SK-N-SH treated with all-trans-retinoic acid at 6 μM for 48 hours (cell line): Measurements from ENCODE around the gene RNASEH1.

Source experiments
- ATAC-seq: fragments of 200-7000 bp; cut with Tn5 transposase; 3 replicates; pipeline ENCODE4 v1.9.1; 2020; ENCODE audit warnings: mild to moderate bottlenecking, moderate library complexity
- ARNTL ChIP-seq: fragments of 450-650 bp; formaldehyde crosslinking; IDR thresholded peaks from 2 replicates; pipeline ENCODE4 v1.5.0; 2020; ENCODE audit warnings: low read depth, mild to moderate bottlenecking, moderate library complexity, borderline replicate concordance
- BACH2 ChIP-seq: fragments of 250-450 bp; sonication (Bioruptor Pico); IDR thresholded peaks from 2 replicates; pipeline ENCODE4 v1.9.0; 2021; ENCODE audit warnings: mild to moderate bottlenecking, borderline replicate concordance
- CREB5 ChIP-seq: fragments of 250-450 bp; sonication (Bioruptor Pico); IDR thresholded peaks from 2 replicates; pipeline ENCODE4 v1.5.1; 2020; ENCODE audit warnings: low read depth, mild to moderate bottlenecking, moderate library complexity
- CSDC2 ChIP-seq: fragments of 250-450 bp; sonication (Bioruptor Pico); IDR thresholded peaks from 2 replicates; pipeline ENCODE4 v1.5.0; 2020; ENCODE audit warnings: mild to moderate bottlenecking, moderate library complexity
- CSRNP3 ChIP-seq: fragments of 250-450 bp; sonication (Bioruptor Pico); IDR thresholded peaks from 2 replicates; pipeline ENCODE4 v1.5.1; 2021; ENCODE audit warnings: mild to moderate bottlenecking, moderate library complexity
- ESRRG ChIP-seq: fragments of 250-450 bp; sonication (Bioruptor Pico); IDR thresholded peaks from 2 replicates; pipeline ENCODE4 v1.6.1; 2021; ENCODE audit warnings: mild to moderate bottlenecking
- ISL1 ChIP-seq: fragments of 250-450 bp; sonication (Bioruptor Pico); IDR thresholded peaks from 2 replicates; pipeline ENCODE4 v2.1.2; 2022; ENCODE audit warnings: mild to moderate bottlenecking, moderate library complexity
- OSR1 ChIP-seq: fragments of 250-450 bp; sonication (Bioruptor Pico); IDR thresholded peaks from 2 replicates; pipeline ENCODE4 v1.8.0; 2022; ENCODE audit warnings: moderate library complexity, mild to moderate bottlenecking, inconsistent platforms
- PATZ1 ChIP-seq: fragments of 250-450 bp; sonication (Bioruptor Pico); IDR thresholded peaks from 2 replicates; pipeline ENCODE4 v1.8.0; 2020; ENCODE audit warnings: mild to moderate bottlenecking, moderate library complexity, borderline replicate concordance
- POU6F1 ChIP-seq: fragments of 250-450 bp; sonication (Bioruptor Pico); IDR thresholded peaks from 2 replicates; pipeline ENCODE4 v1.8.0; 2021; ENCODE audit warnings: low read depth, mild to moderate bottlenecking, moderate library complexity, borderline replicate concordance
- PPARA ChIP-seq: fragments of 250-450 bp; sonication (Bioruptor Pico); IDR thresholded peaks from 2 replicates; pipeline ENCODE4 v1.5.0; 2020; ENCODE audit warnings: mild to moderate bottlenecking, borderline replicate concordance
- RARB ChIP-seq: fragments of 250-450 bp; sonication (Bioruptor Pico); IDR thresholded peaks from 2 replicates; pipeline ENCODE4 v1.8.0; 2021; ENCODE audit warnings: mild to moderate bottlenecking, moderate library complexity
- SNAI2 ChIP-seq: fragments of 250-450 bp; sonication (Bioruptor Pico); IDR thresholded peaks from 2 replicates; pipeline ENCODE4 v1.5.0; 2020; ENCODE audit warnings: mild to moderate bottlenecking, moderate library complexity
- TCF4 ChIP-seq: fragments of 250-450 bp; sonication (Bioruptor Pico); IDR thresholded peaks from 2 replicates; pipeline ENCODE4 v1.8.0; 2021; ENCODE audit warnings: mild to moderate bottlenecking, moderate library complexity, borderline replicate concordance
- TOX ChIP-seq: fragments of 250-450 bp; sonication (Bioruptor Pico); IDR thresholded peaks from 2 replicates; pipeline ENCODE4 v1.8.0; 2021; ENCODE audit warnings: mild to moderate bottlenecking, moderate library complexity, borderline replicate concordance
- TSHZ2 ChIP-seq: fragments of 250-450 bp; sonication (Bioruptor Pico); IDR thresholded peaks from 2 replicates; pipeline ENCODE4 v1.5.0; 2020; ENCODE audit warnings: mild to moderate bottlenecking, moderate library complexity
- ZC3H10 ChIP-seq: fragments of 250-450 bp; sonication (Bioruptor Pico); IDR thresholded peaks from 2 replicates; pipeline ENCODE4 v1.5.1; 2021; ENCODE audit warnings: mild to moderate bottlenecking, moderate library complexity
- ZFP3 ChIP-seq: fragments of 250-450 bp; sonication (Bioruptor Pico); IDR thresholded peaks from 2 replicates; pipeline ENCODE4 v1.5.0; 2020; ENCODE audit warnings: mild to moderate bottlenecking, moderate library complexity
- ZFP30 ChIP-seq: fragments of 450-650 bp; formaldehyde crosslinking; IDR thresholded peaks from 2 replicates; pipeline ENCODE4 v1.5.0; 2022; ENCODE audit warnings: mild to moderate bottlenecking, moderate library complexity
- ZNF565 ChIP-seq: fragments of 450-650 bp; formaldehyde crosslinking; conservative IDR thresholded peaks from 2 replicates; pipeline ENCODE4 v1.5.0; 2020; ENCODE audit warnings: low read depth, mild to moderate bottlenecking, moderate library complexity
- ZNF70 ChIP-seq: fragments of 450-650 bp; formaldehyde crosslinking; IDR thresholded peaks from 2 replicates; pipeline ENCODE4 v1.5.0; 2020; ENCODE audit warnings: mild to moderate bottlenecking, moderate library complexity
- ZNF8 ChIP-seq: fragments of 450-650 bp; formaldehyde crosslinking; IDR thresholded peaks from 2 replicates; pipeline ENCODE4 v1.5.0; 2020; ENCODE audit warnings: mild to moderate bottlenecking, moderate library complexity

The RNASEH1 gene

GRCh38 chr2:3536682-3537632, 21.2 kb downstream of the RNASEH1 start:
- ATAC-seq: peak; percentile 85
- TF ChIP-seq TOX (CRISPR knock-in tag) (no peak), CSRNP3 (CRISPR knock-in tag) (no peak), ZFP3 (CRISPR knock-in tag) (no peak), RARB (CRISPR knock-in tag) (no peak), ZNF70 (CRISPR knock-in tag) (no peak), OSR1 (CRISPR knock-in tag) (no peak), ZNF8 (no peak), SNAI2 (CRISPR knock-in tag) (no peak), ZFP30 (CRISPR knock-in tag) (no peak), BACH2 (CRISPR knock-in tag) (no peak), ARNTL (no peak), CSDC2 (CRISPR knock-in tag) (no peak), CREB5 (CRISPR knock-in tag) (no peak), ESRRG (CRISPR knock-in tag) (no peak)

- TF ChIP-seq SNAI2 (CRISPR knock-in tag): 0 out of 2 replicates have a peak, but pooled peaks have one; percentile 30
- TF ChIP-seq CSDC2 (CRISPR knock-in tag): peak; percentile 90
- TF ChIP-seq RARB (CRISPR knock-in tag): no peak
Measured at GRCh38 chr2:3535794-3536681, 22.1 kb downstream of the RNASEH1 start.

GRCh38 chr2:3535467-3535793, 22.7 kb downstream of the RNASEH1 start:
- ATAC-seq: no peak
- TF ChIP-seq ZFP30 (CRISPR knock-in tag) (no peak), ZNF70 (CRISPR knock-in tag) (no peak), ZC3H10 (no peak), CSDC2 (CRISPR knock-in tag) (no peak), POU6F1 (CRISPR knock-in tag) (no peak)

More at GRCh38 chr2:3535794-3536681, 22.1 kb downstream of the RNASEH1 start:
- ATAC-seq: peak; percentile 90

- no peak for ATAC-seq
- TF ChIP-seq CREB5 (CRISPR knock-in tag) (no peak), PPARA (CRISPR knock-in tag) (no peak), TSHZ2 (CRISPR knock-in tag) (no peak), ISL1 (CRISPR knock-in tag) (no peak), PATZ1 (CRISPR knock-in tag) (no peak), RARB (CRISPR knock-in tag) (no peak), ESRRG (CRISPR knock-in tag) (no peak), ZFP30 (CRISPR knock-in tag) (no peak), TCF4 (CRISPR knock-in tag) (no peak), OSR1 (CRISPR knock-in tag) (no peak), SNAI2 (CRISPR knock-in tag) (no peak), CSDC2 (CRISPR knock-in tag) (no peak), ZNF565 (CRISPR knock-in tag) (no peak)
Measured at GRCh38 chr2:3534251-3534814, 23.8 kb downstream of the RNASEH1 start.
